Osteocyte (in vitro differentiated cells): Measurements from ENCODE around the gene STAC3. TPM values are rescaled to one million over a fixed set of nuclear protein-coding genes. Genes with fewer than 3 reads are reported as not detected.

ENCODE experiments used
- DNase-seq: peaks from one replicate; pipeline ENCODE4 v3.0.0; 2021; ENCODE audit warnings: mixed read lengths; ENCODE audit not compliant: unreplicated experiment; ENCODE audit errors: extremely low spot score
- H3K27ac Mint-ChIP-seq: one replicate; pipeline ENCODE4 v1.8.0; 2021; ENCODE audit warnings: mild to moderate bottlenecking, mixed read lengths; ENCODE audit not compliant: unreplicated experiment
- H3K27me3 Mint-ChIP-seq: one replicate; pipeline ENCODE4 v1.8.0; 2021; ENCODE audit warnings: mixed read lengths; ENCODE audit not compliant: unreplicated experiment
- H3K36me3 Mint-ChIP-seq: one replicate; pipeline ENCODE4 v1.8.0; 2021; ENCODE audit warnings: mixed read lengths; ENCODE audit not compliant: unreplicated experiment
- H3K4me1 Mint-ChIP-seq: one replicate; pipeline ENCODE4 v1.8.0; 2021; ENCODE audit warnings: mixed read lengths; ENCODE audit not compliant: unreplicated experiment
- H3K4me3 Mint-ChIP-seq: one replicate; pipeline ENCODE4 v1.8.0; 2021; ENCODE audit warnings: mild to moderate bottlenecking, moderate library complexity, mixed read lengths; ENCODE audit not compliant: unreplicated experiment
- H3K9me3 Mint-ChIP-seq: one replicate; pipeline ENCODE4 v1.8.0; 2021; ENCODE audit warnings: mixed read lengths; ENCODE audit not compliant: unreplicated experiment
- total RNA-seq: library from RNA; stranded (reverse); gene quantifications from 2 replicates; pipeline ENCODE4 v1.2.1, GENCODE V29; 2021
- TF ChIP-seq, protein P1 (sequence below): fragments of 200-600 bp; sonication (generic); IDR thresholded peaks from 2 replicates; pipeline ENCODE4 v1.5.0; 2021; ENCODE audit warnings: antibody characterized with exemption, mild to moderate bottlenecking, moderate library complexity

Gene STAC3
- total RNA-seq, 1 donor from 2014 or later = 2.4 TPM

DNA sequence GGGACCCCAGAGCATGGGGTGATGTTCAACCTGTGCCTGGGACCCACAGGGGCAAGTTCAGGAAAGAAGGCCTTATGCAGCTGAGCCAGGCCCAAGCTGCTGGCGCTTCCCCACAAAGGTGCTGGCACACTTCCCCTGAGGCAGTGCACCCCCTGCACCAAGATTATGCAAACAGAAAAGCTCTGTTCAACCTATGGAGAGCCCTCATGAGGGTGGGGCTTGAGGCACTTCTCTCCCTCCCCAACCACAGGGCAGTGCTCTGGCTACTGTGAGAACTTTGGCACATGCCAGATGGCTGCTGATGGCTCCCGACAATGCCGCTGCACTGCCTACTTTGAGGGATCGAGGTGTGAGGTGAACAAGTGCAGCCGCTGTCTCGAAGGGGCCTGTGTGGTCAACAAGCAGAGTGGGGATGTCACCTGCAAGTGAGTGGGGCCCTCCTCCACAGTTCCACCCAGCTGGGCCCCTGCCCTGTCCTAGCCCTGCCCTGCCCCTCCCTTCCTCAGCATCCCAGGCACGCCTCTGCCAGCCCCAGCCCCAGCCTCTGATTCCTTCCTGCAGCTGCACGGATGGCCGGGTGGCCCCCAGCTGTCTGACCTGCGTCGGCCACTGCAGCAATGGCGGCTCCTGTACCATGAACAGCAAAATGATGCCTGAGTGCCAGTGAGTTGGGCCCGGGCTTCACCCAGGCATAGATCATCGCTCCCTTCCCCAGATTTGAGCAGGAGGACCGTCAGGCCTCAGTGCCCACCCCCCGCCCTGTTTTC is 39.9 kb downstream of the STAC3 start:
- no peak overlapping the region for H3K4me3 Mint-ChIP-seq
- H3K36me3 Mint-ChIP-seq = peaks cover 25% of the 10 kb centered on the region
- DNase-seq = no peak
- no peaks in the 10 kb centered on the region for H3K9me3 Mint-ChIP-seq
- TF ChIP-seq, protein P1, sequence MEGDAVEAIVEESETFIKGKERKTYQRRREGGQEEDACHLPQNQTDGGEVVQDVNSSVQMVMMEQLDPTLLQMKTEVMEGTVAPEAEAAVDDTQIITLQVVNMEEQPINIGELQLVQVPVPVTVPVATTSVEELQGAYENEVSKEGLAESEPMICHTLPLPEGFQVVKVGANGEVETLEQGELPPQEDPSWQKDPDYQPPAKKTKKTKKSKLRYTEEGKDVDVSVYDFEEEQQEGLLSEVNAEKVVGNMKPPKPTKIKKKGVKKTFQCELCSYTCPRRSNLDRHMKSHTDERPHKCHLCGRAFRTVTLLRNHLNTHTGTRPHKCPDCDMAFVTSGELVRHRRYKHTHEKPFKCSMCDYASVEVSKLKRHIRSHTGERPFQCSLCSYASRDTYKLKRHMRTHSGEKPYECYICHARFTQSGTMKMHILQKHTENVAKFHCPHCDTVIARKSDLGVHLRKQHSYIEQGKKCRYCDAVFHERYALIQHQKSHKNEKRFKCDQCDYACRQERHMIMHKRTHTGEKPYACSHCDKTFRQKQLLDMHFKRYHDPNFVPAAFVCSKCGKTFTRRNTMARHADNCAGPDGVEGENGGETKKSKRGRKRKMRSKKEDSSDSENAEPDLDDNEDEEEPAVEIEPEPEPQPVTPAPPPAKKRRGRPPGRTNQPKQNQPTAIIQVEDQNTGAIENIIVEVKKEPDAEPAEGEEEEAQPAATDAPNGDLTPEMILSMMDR = no peak
- H3K27ac Mint-ChIP-seq = peak overlapping the region; percentile 27
- no peaks in the 10 kb centered on the region for H3K27me3 Mint-ChIP-seq
- H3K4me1 Mint-ChIP-seq = peaks cover 41% of the 10 kb centered on the region

DNA sequence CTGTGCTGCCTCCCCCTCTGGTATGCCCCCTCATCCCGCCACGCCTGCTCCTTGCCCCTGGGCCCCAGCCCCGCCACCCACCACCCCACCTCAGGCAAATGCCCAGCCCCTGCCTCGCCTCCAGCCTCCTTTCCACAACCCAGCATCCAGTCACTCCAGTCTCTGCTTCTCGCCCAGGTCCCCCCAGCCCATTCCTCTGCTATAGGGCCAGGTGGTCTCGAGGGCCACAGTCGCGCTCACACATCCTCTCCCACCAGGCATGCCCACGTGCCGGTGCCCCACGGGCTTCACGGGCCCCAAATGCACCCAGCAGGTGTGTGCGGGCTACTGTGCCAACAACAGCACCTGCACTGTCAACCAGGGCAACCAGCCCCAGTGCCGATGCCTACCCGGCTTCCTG is 40.5 kb downstream of the STAC3 start:
- Mint-ChIP-seq H3K4me3 (no peak overlapping the region), H3K27ac (no peak overlapping the region), H3K27me3 (no peaks in the 10 kb centered on the region), H3K36me3 (peaks cover 31% of the 10 kb centered on the region), H3K9me3 (no peaks in the 10 kb centered on the region), H3K4me1 (peaks cover 35% of the 10 kb centered on the region)
- TF ChIP-seq, protein P1 = no peak
- no peak for DNase-seq

DNA sequence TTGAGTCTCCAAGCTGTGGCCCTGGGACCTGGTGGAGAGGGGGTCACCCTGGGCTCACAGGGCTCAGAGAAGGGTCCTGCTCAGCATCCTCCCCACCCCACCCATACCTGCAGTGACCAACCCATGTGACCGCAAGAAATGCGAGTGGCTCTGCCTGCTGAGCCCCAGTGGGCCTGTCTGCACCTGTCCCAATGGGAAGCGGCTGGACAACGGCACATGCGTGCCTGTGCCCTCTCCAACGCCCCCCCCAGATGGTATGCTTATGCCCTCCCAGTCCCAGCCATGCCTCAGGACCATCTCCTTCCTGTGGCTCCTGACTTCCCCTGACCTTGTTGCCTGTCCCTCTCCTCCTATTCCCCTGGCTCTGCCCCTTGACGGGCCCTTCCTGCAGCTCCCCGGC is 41.1 kb downstream of the STAC3 start:
- Mint-ChIP-seq H3K36me3 (peaks cover 33% of the 10 kb centered on the region), H3K4me1 (peaks cover 31% of the 10 kb centered on the region), H3K9me3 (no peaks in the 10 kb centered on the region), H3K27me3 (no peaks in the 10 kb centered on the region), H3K27ac (no peak overlapping the region), H3K4me3 (no peak overlapping the region)
- TF ChIP-seq, protein P1 = no peak
- DNase-seq = no peak

DNA sequence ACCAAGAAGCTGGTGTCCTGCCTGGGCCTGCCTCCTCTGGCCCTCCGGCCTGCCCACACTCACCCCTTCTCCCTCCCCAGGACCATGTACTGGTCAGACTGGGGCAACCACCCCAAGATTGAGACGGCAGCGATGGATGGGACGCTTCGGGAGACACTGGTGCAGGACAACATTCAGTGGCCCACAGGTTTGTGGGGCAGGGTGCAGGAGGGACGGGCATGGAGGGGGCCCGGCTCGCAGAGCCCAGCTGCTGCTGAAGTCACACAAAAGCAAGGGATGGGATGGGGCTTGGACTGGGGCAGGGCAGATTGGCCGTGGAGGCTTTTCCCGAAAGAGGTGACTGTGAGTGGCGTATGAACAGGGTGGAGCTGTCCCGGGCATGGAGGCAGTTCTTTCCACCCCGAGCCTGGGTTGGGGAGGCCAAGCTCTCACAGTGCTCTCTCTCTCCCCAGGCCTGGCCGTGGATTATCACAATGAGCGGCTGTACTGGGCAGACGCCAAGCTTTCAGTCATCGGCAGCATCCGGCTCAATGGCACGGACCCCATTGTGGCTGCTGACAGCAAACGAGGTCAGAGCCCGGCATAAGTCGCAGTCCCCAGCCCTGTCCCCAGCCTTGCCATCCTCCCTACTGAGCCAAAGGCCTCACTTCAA is 42.2 kb downstream of the STAC3 start:
- no peaks in the 10 kb centered on the region for H3K27me3 Mint-ChIP-seq
- peaks cover 42% of the 10 kb centered on the region for H3K36me3 Mint-ChIP-seq

More for the DNA sequence above, 42.2 kb downstream of the STAC3 start:
- no peak for DNase-seq
- peaks cover 19% of the 10 kb centered on the region for H3K4me1 Mint-ChIP-seq
- peak overlapping the region; percentile 27 for H3K27ac Mint-ChIP-seq
- TF ChIP-seq, protein P1 = no peak
- H3K4me3 Mint-ChIP-seq = no peak overlapping the region
- no peaks in the 10 kb centered on the region for H3K9me3 Mint-ChIP-seq
